H1 (cell line): ENCODE results near the gene ROR1. TPM values are rescaled to one million over a fixed set of nuclear protein-coding genes. Genes with fewer than 3 reads are reported as not detected.
A peak's percentile ranks its signal among the peaks of the same experiment; 100 is the strongest.

Experiments used
- CTCF ChIA-PET: fragments of 300-600 bp; sonication (Branson Sonifier 250); formaldehyde crosslinking; loops from one replicate; lab custom pipeline; 2021; ENCODE audit not compliant: partially characterized antibody; lab: Charles Lee
- POLR2A ChIA-PET: fragments of 300-600 bp; sonication (Branson Sonifier 250); formaldehyde crosslinking; loops from one replicate; lab custom pipeline; 2021; ENCODE audit warnings: inconsistent platforms; ENCODE audit not compliant: partially characterized antibody; lab: Charles Lee
- DNase-seq, 2 experiments: peaks; one replicate each; pipeline versions ENCODE4 v3.0.0 to v3.0.0-alpha.2; 2010 to 2022; ENCODE audit warnings: low spot score in 2 of 2, low read depth in 1 of 2, mixed read lengths in 1 of 2
- FAIRE-seq: peaks from 2 replicates; lab custom pipeline; 2011; peaks lifted over from hg19 to GRCh38; lab: Jason Lieb, UNC
- H2AFZ ChIP-seq: 2 replicates; pipeline ENCODE4 v1.8.1; 2012; ENCODE audit warnings: low read length, inconsistent platforms
- H2AK5ac ChIP-seq: 2 replicates; pipeline ENCODE4 v1.6.1; 2013; ENCODE audit warnings: low read depth, low read length
- H2BK120ac ChIP-seq: replicated peaks from 2 replicates; pipeline ENCODE3; 2013; ENCODE audit warnings: low read depth, low read length, inconsistent platforms
- H2BK12ac ChIP-seq: 2 replicates; pipeline ENCODE4 v1.6.1; 2013; ENCODE audit warnings: low read depth, low read length
- H2BK15ac ChIP-seq: 2 replicates; pipeline ENCODE4 v1.6.1; 2013; ENCODE audit warnings: low read length
- H2BK20ac ChIP-seq: 2 replicates; pipeline ENCODE4 v1.6.1; 2013; ENCODE audit warnings: low read length
- H2BK5ac ChIP-seq: 2 replicates; pipeline ENCODE4 v1.6.1; 2013; ENCODE audit warnings: low read depth, low read length
- H3K14ac ChIP-seq: 2 replicates; pipeline ENCODE4 v1.6.1; 2013; ENCODE audit warnings: inconsistent platforms; ENCODE audit not compliant: insufficient read length
- H3K18ac ChIP-seq: 2 replicates; pipeline ENCODE4 v1.6.1; 2013; ENCODE audit warnings: low read length; ENCODE audit errors: extremely low read depth
- H3K23ac ChIP-seq: 2 replicates; pipeline ENCODE4 v1.6.1; 2013; ENCODE audit warnings: inconsistent platforms; ENCODE audit not compliant: insufficient read length
- H3K23me2 ChIP-seq: 2 replicates; pipeline ENCODE4 v1.6.1; 2013; ENCODE audit warnings: low read depth, low read length
- H3K27ac ChIP-seq: 2 replicates; pipeline ENCODE4 v1.6.1; 2011; ENCODE audit warnings: low read depth, low read length, inconsistent platforms
- H3K27me3 ChIP-seq, 4 experiments: replicated peaks in 1 of 4; 1 replicate in 1 of 4; 2 replicates in 3 of 4; pipeline versions ENCODE4 v1.6.1 to v1.8.1; 2011 to 2013; ENCODE audit warnings: low read length in 3 of 4, mild to moderate bottlenecking in 3 of 4, inconsistent platforms in 2 of 4, mixed read lengths in 2 of 4, moderate library complexity in 1 of 4; ENCODE audit not compliant: control insufficient read depth in 3 of 4, insufficient read depth in 3 of 4; ENCODE audit errors: extremely low read depth in 1 of 4
- H3K36me3 ChIP-seq, 4 experiments: 2 replicates each; pipeline versions ENCODE4 v1.6.1 to v1.8.1; 2011 to 2013; ENCODE audit warnings: mild to moderate bottlenecking in 4 of 4, low read length in 3 of 4, moderate library complexity in 2 of 4, control low read depth in 1 of 4, inconsistent platforms in 1 of 4; ENCODE audit not compliant: insufficient read depth in 4 of 4, control insufficient read depth in 2 of 4
- H3K4ac ChIP-seq: replicated peaks from 2 replicates; pipeline ENCODE3; 2013; ENCODE audit warnings: low read length, low read depth, mixed read lengths, inconsistent platforms; ENCODE audit not compliant: insufficient read length
- H3K4me1 ChIP-seq, 4 experiments: replicated peaks in 1 of 4; 1 replicate in 1 of 4; 2 replicates in 3 of 4; pipeline versions ENCODE4 v1.6.1 to v1.8.1; 2011 to 2013; ENCODE audit warnings: low read length in 3 of 4, inconsistent platforms in 2 of 4, mixed read lengths in 1 of 4; ENCODE audit not compliant: insufficient read depth in 4 of 4, control insufficient read depth in 3 of 4
- H3K4me2 ChIP-seq, 2 experiments: 2 replicates each; pipeline versions ENCODE4 v1.6.1 to v1.8.1; 2011 to 2013; ENCODE audit warnings: low read depth in 2 of 2, low read length in 2 of 2, control low read depth in 1 of 2, inconsistent platforms in 1 of 2, mild to moderate bottlenecking in 1 of 2; ENCODE audit not compliant: insufficient read depth in 1 of 2
- H3K4me3 ChIP-seq, 4 experiments: fragments of 200-600, 300-600 bp in 1 of 4; sonication (generic), shearing (Covaris generic), sonication (Bioruptor Twin) in 1 of 4; 2 replicates each; pipeline versions ENCODE4 v1.5.1 to v1.8.1; 2011 to 2016; ENCODE audit warnings: low read length in 4 of 4, low read depth in 3 of 4, control low read depth in 2 of 4, inconsistent platforms in 2 of 4, mild to moderate bottlenecking in 2 of 4, mixed read lengths in 1 of 4, moderate library complexity in 1 of 4; ENCODE audit not compliant: insufficient read depth in 2 of 4; ENCODE audit errors: extremely low read depth in 1 of 4
- H3K56ac ChIP-seq: replicated peaks from 2 replicates; pipeline ENCODE3; 2013; ENCODE audit warnings: low read depth, mild to moderate bottlenecking, mixed read lengths, low read length, inconsistent platforms; ENCODE audit not compliant: insufficient read length
- H3K79me1 ChIP-seq: 2 replicates; pipeline ENCODE4 v1.6.1; 2013; ENCODE audit warnings: low read depth, low read length, control low read depth
- H3K79me2 ChIP-seq, 2 experiments: 2 replicates each; pipeline versions ENCODE4 v1.6.1 to v1.8.1; 2012 to 2013; ENCODE audit warnings: low read length in 2 of 2, mild to moderate bottlenecking in 2 of 2, inconsistent platforms in 1 of 2; ENCODE audit not compliant: insufficient read depth in 2 of 2, control insufficient read depth in 1 of 2
- H3K9ac ChIP-seq, 4 experiments: replicated peaks in 1 of 4; 1 replicate in 1 of 4; 2 replicates in 3 of 4; pipeline versions ENCODE4 v1.6.1 to v1.8.1; 2011 to 2013; ENCODE audit warnings: low read depth in 3 of 4, low read length in 3 of 4, control low read depth in 2 of 4, mild to moderate bottlenecking in 2 of 4, moderate library complexity in 2 of 4, inconsistent platforms in 1 of 4; ENCODE audit errors: extremely low read depth in 1 of 4
- H3K9me3 ChIP-seq, 2 experiments: 2 replicates each; pipeline versions ENCODE4 v1.6.1 to v1.8.1; 2012 to 2013; ENCODE audit warnings: mild to moderate bottlenecking in 2 of 2, moderate library complexity in 2 of 2, control low read depth in 1 of 2, inconsistent platforms in 1 of 2, low read depth in 1 of 2, low read length in 1 of 2, mixed read lengths in 1 of 2; ENCODE audit not compliant: insufficient read depth in 2 of 2
- H4K20me1 ChIP-seq, 2 experiments: replicated peaks in 1 of 2; 2 replicates each; pipeline versions ENCODE3 to v1.8.1; 2011 to 2013; ENCODE audit warnings: inconsistent platforms in 2 of 2, low read length in 2 of 2, mild to moderate bottlenecking in 1 of 2; ENCODE audit not compliant: insufficient read depth in 2 of 2, control insufficient read depth in 1 of 2
- H4K5ac ChIP-seq: 2 replicates; pipeline ENCODE4 v1.6.1; 2013; ENCODE audit warnings: low read length, low read depth, mixed read lengths, inconsistent platforms; ENCODE audit not compliant: insufficient read length
- H4K8ac ChIP-seq: 2 replicates; pipeline ENCODE4 v1.8.0; 2013; ENCODE audit warnings: mild to moderate bottlenecking, moderate library complexity, low read length, inconsistent platforms; ENCODE audit not compliant: insufficient read depth; ENCODE audit errors: extremely low read depth
- H4K91ac ChIP-seq: replicated peaks from 2 replicates; pipeline ENCODE3; 2013; ENCODE audit warnings: low read length, mixed read lengths, inconsistent platforms; ENCODE audit not compliant: insufficient read length
- CTCF ChIP-seq, 3 experiments: IDR thresholded peaks; 1 replicate in 2 of 3; 2 replicates in 1 of 3; pipeline versions ENCODE4 v1.5.1 to v1.6.1; 2011; ENCODE audit warnings: low read length in 3 of 3, mild to moderate bottlenecking in 3 of 3, inconsistent platforms in 2 of 3, low read depth in 1 of 3, moderate library complexity in 1 of 3; ENCODE audit not compliant: insufficient read depth in 1 of 3; ENCODE audit errors: control extremely low read depth in 1 of 3
- JUND ChIP-seq: IDR thresholded peaks from 2 replicates; pipeline ENCODE4 v1.6.1; 2011; ENCODE audit warnings: mild to moderate bottlenecking, improper control_type of control experiment, low read length
- MAX ChIP-seq: IDR thresholded peaks from 2 replicates; pipeline ENCODE4 v1.6.1; 2012; ENCODE audit warnings: inconsistent platforms
- RFX5 ChIP-seq: IDR thresholded peaks from 2 replicates; pipeline ENCODE4 v1.6.1; 2011; ENCODE audit warnings: low read depth, low read length, improper control_type of control experiment, borderline replicate concordance
- RNF2 ChIP-seq: fragments of 200-900, 300-1000 bp; sonication (generic); IDR thresholded peaks from 2 replicates; pipeline ENCODE4 v1.7.1; 2016; ENCODE audit warnings: borderline replicate concordance, low read depth, mild to moderate bottlenecking, antibody characterized with exemption, low read length; ENCODE audit not compliant: poor library complexity, severe bottlenecking; ENCODE audit errors: missing control alignments
- SAP30 ChIP-seq: fragments of 300-600 bp; sonication (generic); IDR thresholded peaks from 2 replicates; pipeline ENCODE4 v1.7.1; 2012; ENCODE audit warnings: low read length, moderate library complexity, mild to moderate bottlenecking, inconsistent platforms; ENCODE audit not compliant: insufficient read depth, insufficient replicate concordance
- SIRT6 ChIP-seq: IDR thresholded peaks from one replicate; pipeline ENCODE4 v1.7.1; 2012; ENCODE audit warnings: low read length, inconsistent platforms
- SP4 ChIP-seq: IDR thresholded peaks from 2 replicates; pipeline ENCODE4 v1.6.1; 2012; ENCODE audit warnings: low read length, inconsistent platforms
- TAF1 ChIP-seq: IDR thresholded peaks from 2 replicates; pipeline ENCODE4 v1.6.1; 2011; ENCODE audit warnings: mild to moderate bottlenecking, low read depth, low read length
- YY1 ChIP-seq: IDR thresholded peaks from 2 replicates; pipeline ENCODE4 v1.6.1; 2011; ENCODE audit warnings: low read depth, mild to moderate bottlenecking, low read length
- ZNF274 ChIP-seq: IDR thresholded peaks from 2 replicates; pipeline ENCODE4 v1.7.0; 2012; ENCODE audit warnings: low read length, borderline replicate concordance; ENCODE audit errors: extremely low read depth
- WGBS, 2 experiments: shearing (Covaris generic) in 1 of 2; methylation state at CpG; one replicate each; pipeline versions ENCODE4 v1.1.6 to v1.1.7; 2013 to 2015; ENCODE audit warnings: low lambda C conversion rate in 2 of 2, mixed read lengths in 2 of 2, inconsistent platforms in 1 of 2, low coverage in 1 of 2, missing lambda C conversion rate in 1 of 2; ENCODE audit not compliant: insufficient replicate concordance in 2 of 2, insufficient coverage in 1 of 2, insufficient read length in 1 of 2; ENCODE audit errors: extremely low coverage in 1 of 2, missing lambda C conversion rate in 1 of 2; 5-methylcytosine and 5-hydroxymethylcytosine counted together
- polyA plus RNA-seq, 7 experiments: library from polyadenylated mRNA; depleted of rRNA in 3 of 7; stranded (reverse) in 5 of 7; unstranded in 2 of 7; fragments of >200 nt in 5 of 7; fragments of 200-250 nt in 2 of 7; gene quantifications; 1 replicate in 5 of 7; 2 replicates in 1 of 7; 4 replicates in 1 of 7; pipeline versions ENCODE4 v1.2.1 to v1.2.3, GENCODE V29; 2011 to 2013; ENCODE audit warnings: missing spikeins in 2 of 7, mixed read lengths in 2 of 7
- total RNA-seq: library from RNA; stranded (reverse); fragmentation: NEBNext Ultra II Directional; extraction: Animal tissue kit (Norgen Biotek cat#: 25700); gene quantifications from 2 replicates; pipeline ENCODE4 v1.2.1, GENCODE V29; 2021

ROR1 gene
- total and polyA plus RNA-seq, 2 of the 8 experiments (the other 6 are each of a cell fraction or from before 2014, with no cell fraction given) = 33.6 to 73.6 TPM

- 66% methylated on average over 5 of the region's 5 CpGs; no CpG with 5 or more reads in 1 of the 2 experiments for WGBS, 2 experiments
- CTCF ChIA-PET = interaction anchor here (0.9 to 3.3 kb wide), 4 partner anchors 12 to 145 kb away, joined by 3 to 11 read pairs (median 5); no protein-coding TSS in a partner anchor
- FAIRE-seq = no peak
- TF ChIP-seq RNF2 (no peak), SP4 (no peak), RFX5 (no peak), ZNF274 (no peak), JUND (no peak), YY1 (no peak), SAP30 (no peak), MAX (no peak), SIRT6 (no peak), TAF1 (no peak), CTCF (IDR thresholded peaks at IDR 0.05; ENCODE audit: control extremely low read depth in 1 of 3, insufficient read depth in 1 of 3, low read depth in 1 of 3, low read length in 3 of 3) (no peak)
Measured at GRCh38 chr1:63836830-63837229, 63.0 kb downstream of the ROR1 start.

More at GRCh38 chr1:63836830-63837229, 63.0 kb downstream of the ROR1 start:
- Histone ChIP-seq H2BK120ac (no peak overlapping the region), H2BK15ac (no peak overlapping the region), H4K5ac (no peak overlapping the region), H3K23ac (no peak overlapping the region), H3K23me2 (no peaks in the 10 kb centered on the region), H3K14ac (no peak overlapping the region), H2AK5ac (no peak overlapping the region), H3K4me3 (peak overlapping the region in 1 of 4 experiments; percentile 13; a peak in 1 of 8 replicates), H4K20me1 (peaks cover 7 to 10% of the 10 kb centered on the region in 2 experiments), H3K4me2 (peak overlapping the region; percentile 13 to 25; a peak in 2 of 4 replicates), H3K27me3 (no peaks in the 10 kb centered on the region), H2AFZ (no peak overlapping the region), H3K18ac (no peak overlapping the region), H3K4ac (no peak overlapping the region), H2BK12ac (no peak overlapping the region), H3K79me1 (no peaks in the 10 kb centered on the region; the same call in none of the 2 replicates), H4K8ac (no peak overlapping the region), H4K91ac (no peak overlapping the region), H3K56ac (no peak overlapping the region), H3K36me3 (no peaks in the 10 kb centered on the region), H3K4me1 (peaks cover 3 to 29% (median 21%) of the 10 kb centered on the region in 4 experiments), H3K9ac (no peak overlapping the region), H3K79me2 (peaks cover 6 to 99% of the 10 kb centered on the region in 2 experiments; a peak in 3 of 4 replicates), H2BK20ac (no peak overlapping the region), H3K9me3 (no peaks in the 10 kb centered on the region), H3K27ac (no peak overlapping the region), H2BK5ac (no peak overlapping the region)
- POLR2A ChIA-PET = interaction anchor here (0.9 to 2.7 kb wide), 2 partner anchors 43 to 61 kb away, joined by 3 to 8 read pairs; no protein-coding TSS in a partner anchor
- no peak for DNase-seq
